Panc1 (cell line): ENCODE measurements around the gene ELP1. TPM values are rescaled to one million over a fixed set of nuclear protein-coding genes. Genes with fewer than 3 reads are reported as not detected.
"Not testable (repeated sequence)": the region's sequence is repeated elsewhere in the genome, so short reads cannot be mapped to it uniquely, and the experiment has no call there.

Experiments used
- ATAC-seq: fragments of 200-7000 bp; cut with Tn5 transposase; 2 replicates; pipeline ENCODE4 v1.9.1; 2020; ENCODE audit warnings: mild to moderate bottlenecking, moderate library complexity
- BruUV-seq: library from RNA; stranded (reverse); fragments of 400-500 nt; replicated peaks from 2 replicates; lab custom pipeline; 2021; lab: Mats Ljungman, UMichigan
- CTCF ChIA-PET: fragments of 300-600 bp; sonication (Branson Sonifier 250); formaldehyde crosslinking; loops from one replicate; lab custom pipeline; 2022; ENCODE audit warnings: antibody characterized with exemption; lab: Charles Lee
- POLR2A ChIA-PET: fragments of 300-600 bp; sonication (Branson Sonifier 250); formaldehyde crosslinking; loops from one replicate; lab custom pipeline; 2022; ENCODE audit warnings: antibody characterized with exemption; lab: Charles Lee
- DNase-seq: peaks from one replicate; pipeline ENCODE4 v3.0.0-alpha.2; 2010; ENCODE audit warnings: low read depth, low spot score
- H3K27ac ChIP-seq: 2 replicates; pipeline ENCODE4 v1.5.1; 2011; ENCODE audit warnings: mild to moderate bottlenecking, low read length, inconsistent platforms
- H3K27me3 ChIP-seq: fragments of 200-500 bp; sonication (Bioruptor generic); 2 replicates; pipeline ENCODE4 v1.6.0; 2014; ENCODE audit warnings: low read length, inconsistent platforms; ENCODE audit not compliant: control insufficient read depth, insufficient read depth
- H3K36me3 ChIP-seq: fragments of 200-500 bp; sonication (Bioruptor generic); 2 replicates; pipeline ENCODE4 v1.5.1; 2014; ENCODE audit warnings: inconsistent platforms, mild to moderate bottlenecking, low read length, moderate library complexity; ENCODE audit not compliant: control insufficient read depth, insufficient read depth
- H3K4me1 ChIP-seq: 2 replicates; pipeline ENCODE4 v1.5.1; 2011; ENCODE audit warnings: inconsistent platforms, mild to moderate bottlenecking, low read length, moderate library complexity; ENCODE audit not compliant: control insufficient read depth, insufficient read depth
- H3K4me3 ChIP-seq, 2 experiments: 2 replicates each; pipeline ENCODE4 v1.5.1; 2011 to 2012; ENCODE audit warnings: low read depth in 2 of 2, low read length in 2 of 2, mild to moderate bottlenecking in 2 of 2, inconsistent platforms in 1 of 2, moderate library complexity in 1 of 2
- H3K9me3 ChIP-seq: fragments of 200-500 bp; sonication (Bioruptor generic); 2 replicates; pipeline ENCODE4 v1.5.1; 2014; ENCODE audit warnings: low read depth, mild to moderate bottlenecking, inconsistent platforms, low read length, moderate library complexity; ENCODE audit not compliant: control insufficient read depth, insufficient read depth
- POLR2AphosphoS5 ChIP-seq: IDR thresholded peaks from 2 replicates; pipeline ENCODE4 v1.6.1; 2012; ENCODE audit warnings: mild to moderate bottlenecking, low read depth, low read length, moderate library complexity
- SIN3A ChIP-seq: IDR thresholded peaks from 2 replicates; pipeline ENCODE4 v1.6.1; 2012; ENCODE audit warnings: low read depth, mild to moderate bottlenecking, low read length, moderate library complexity, borderline replicate concordance; ENCODE audit not compliant: insufficient read depth
- TCF7L2 ChIP-seq: IDR thresholded peaks from 2 replicates; pipeline ENCODE4 v1.6.1; 2011; ENCODE audit warnings: mild to moderate bottlenecking, low read depth, low read length, inconsistent platforms
- in situ Hi-C: cut with HindIII; loops from 2 replicates; pipeline ENCODE4 v1.10.0; 2016; ENCODE audit warnings: low sequenced_read_pairs, low pct_unique_long_range_greater_than_20kb
- intact Hi-C: fragments of 100-400 bp; cut with micrococcal nuclease; formaldehyde crosslinking; loops from one replicate; pipeline ENCODE4 v1.10.0; 2022; ENCODE audit not compliant: unreplicated experiment
- total RNA-seq: library from RNA; stranded (reverse); gene quantifications from one replicate; pipeline ENCODE4 v1.2.1, GENCODE V29; 2021; ENCODE audit not compliant: unreplicated experiment
- TF ChIP-seq, protein P1 (sequence below), 2 experiments: IDR thresholded peaks; 2 replicates each; pipeline ENCODE4 v1.6.1; 2011 to 2012; ENCODE audit warnings: low read depth in 2 of 2, control low read depth in 1 of 2, low read length in 1 of 2, mild to moderate bottlenecking in 1 of 2, moderate library complexity in 1 of 2; ENCODE audit not compliant: insufficient read depth in 1 of 2
- TF ChIP-seq, protein P2 (sequence below): fragments of 450-650 bp; IDR thresholded peaks from 2 replicates; pipeline ENCODE4 v1.5.1; 2017; ENCODE audit warnings: mild to moderate bottlenecking

Gene ELP1
- total RNA-seq, 1 experiment from 2014 or later, result 17.1 TPM

DNA sequence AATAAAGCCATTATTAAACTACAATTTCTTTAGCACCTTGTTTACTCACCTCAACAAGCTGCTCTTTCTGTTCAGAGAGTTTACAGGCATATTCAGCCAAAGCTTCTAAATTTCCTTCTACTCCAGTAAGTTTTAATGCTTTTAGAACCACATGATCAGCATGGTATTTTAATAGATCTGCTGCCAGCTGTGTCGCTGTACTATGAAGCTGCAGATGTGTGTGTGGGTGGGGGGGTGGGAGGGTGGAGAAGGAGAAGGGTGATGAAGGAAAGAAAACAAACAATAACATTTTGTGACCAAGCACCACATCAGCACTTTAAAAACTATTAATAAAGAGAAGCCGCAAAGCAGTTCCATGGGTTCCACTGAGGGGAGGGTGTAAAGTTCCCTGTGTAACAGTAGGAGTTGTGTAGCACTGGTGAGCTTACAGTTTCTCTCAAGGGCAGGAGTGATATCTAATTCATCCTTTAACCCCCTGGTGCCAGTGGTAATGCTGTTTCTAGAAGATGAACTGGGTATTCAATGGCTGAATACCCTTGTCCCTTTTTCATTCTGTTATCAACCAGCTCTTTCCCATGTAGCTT, 38.8 kb upstream of the ELP1 start:
- TF ChIP-seq, protein P1, sequence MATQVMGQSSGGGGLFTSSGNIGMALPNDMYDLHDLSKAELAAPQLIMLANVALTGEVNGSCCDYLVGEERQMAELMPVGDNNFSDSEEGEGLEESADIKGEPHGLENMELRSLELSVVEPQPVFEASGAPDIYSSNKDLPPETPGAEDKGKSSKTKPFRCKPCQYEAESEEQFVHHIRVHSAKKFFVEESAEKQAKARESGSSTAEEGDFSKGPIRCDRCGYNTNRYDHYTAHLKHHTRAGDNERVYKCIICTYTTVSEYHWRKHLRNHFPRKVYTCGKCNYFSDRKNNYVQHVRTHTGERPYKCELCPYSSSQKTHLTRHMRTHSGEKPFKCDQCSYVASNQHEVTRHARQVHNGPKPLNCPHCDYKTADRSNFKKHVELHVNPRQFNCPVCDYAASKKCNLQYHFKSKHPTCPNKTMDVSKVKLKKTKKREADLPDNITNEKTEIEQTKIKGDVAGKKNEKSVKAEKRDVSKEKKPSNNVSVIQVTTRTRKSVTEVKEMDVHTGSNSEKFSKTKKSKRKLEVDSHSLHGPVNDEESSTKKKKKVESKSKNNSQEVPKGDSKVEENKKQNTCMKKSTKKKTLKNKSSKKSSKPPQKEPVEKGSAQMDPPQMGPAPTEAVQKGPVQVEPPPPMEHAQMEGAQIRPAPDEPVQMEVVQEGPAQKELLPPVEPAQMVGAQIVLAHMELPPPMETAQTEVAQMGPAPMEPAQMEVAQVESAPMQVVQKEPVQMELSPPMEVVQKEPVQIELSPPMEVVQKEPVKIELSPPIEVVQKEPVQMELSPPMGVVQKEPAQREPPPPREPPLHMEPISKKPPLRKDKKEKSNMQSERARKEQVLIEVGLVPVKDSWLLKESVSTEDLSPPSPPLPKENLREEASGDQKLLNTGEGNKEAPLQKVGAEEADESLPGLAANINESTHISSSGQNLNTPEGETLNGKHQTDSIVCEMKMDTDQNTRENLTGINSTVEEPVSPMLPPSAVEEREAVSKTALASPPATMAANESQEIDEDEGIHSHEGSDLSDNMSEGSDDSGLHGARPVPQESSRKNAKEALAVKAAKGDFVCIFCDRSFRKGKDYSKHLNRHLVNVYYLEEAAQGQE (IDR thresholded peaks at IDR 0.05; ENCODE audit: insufficient read depth in 1 of 2, low read depth in 2 of 2, low read length in 1 of 2), result no peak
- TF ChIP-seq, protein P2, sequence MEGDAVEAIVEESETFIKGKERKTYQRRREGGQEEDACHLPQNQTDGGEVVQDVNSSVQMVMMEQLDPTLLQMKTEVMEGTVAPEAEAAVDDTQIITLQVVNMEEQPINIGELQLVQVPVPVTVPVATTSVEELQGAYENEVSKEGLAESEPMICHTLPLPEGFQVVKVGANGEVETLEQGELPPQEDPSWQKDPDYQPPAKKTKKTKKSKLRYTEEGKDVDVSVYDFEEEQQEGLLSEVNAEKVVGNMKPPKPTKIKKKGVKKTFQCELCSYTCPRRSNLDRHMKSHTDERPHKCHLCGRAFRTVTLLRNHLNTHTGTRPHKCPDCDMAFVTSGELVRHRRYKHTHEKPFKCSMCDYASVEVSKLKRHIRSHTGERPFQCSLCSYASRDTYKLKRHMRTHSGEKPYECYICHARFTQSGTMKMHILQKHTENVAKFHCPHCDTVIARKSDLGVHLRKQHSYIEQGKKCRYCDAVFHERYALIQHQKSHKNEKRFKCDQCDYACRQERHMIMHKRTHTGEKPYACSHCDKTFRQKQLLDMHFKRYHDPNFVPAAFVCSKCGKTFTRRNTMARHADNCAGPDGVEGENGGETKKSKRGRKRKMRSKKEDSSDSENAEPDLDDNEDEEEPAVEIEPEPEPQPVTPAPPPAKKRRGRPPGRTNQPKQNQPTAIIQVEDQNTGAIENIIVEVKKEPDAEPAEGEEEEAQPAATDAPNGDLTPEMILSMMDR, result no peak
- no peak for TF ChIP-seq SIN3A
- no peak for TF ChIP-seq TCF7L2
- no peak for TF ChIP-seq POLR2AphosphoS5
- DNase-seq, result no peak
- no peak overlapping the region for H3K4me3 ChIP-seq
- in situ Hi-C loops, result no loop called here
- H3K36me3 ChIP-seq, result peaks cover 2% of the 10 kb centered on the region; the same call in 1 of the 2 replicates
- no peaks in the 10 kb centered on the region for H3K4me1 ChIP-seq
- no peak for ATAC-seq
- no peaks in the 10 kb centered on the region for H3K9me3 ChIP-seq
- BruUV-seq, result no TSS peak
- no peak overlapping the region for H3K27ac ChIP-seq
- intact Hi-C loops, result no loop called here
- ChIA-PET POLR2A (no interaction called here), CTCF (no interaction called here)
- no peaks in the 10 kb centered on the region for H3K27me3 ChIP-seq

DNA sequence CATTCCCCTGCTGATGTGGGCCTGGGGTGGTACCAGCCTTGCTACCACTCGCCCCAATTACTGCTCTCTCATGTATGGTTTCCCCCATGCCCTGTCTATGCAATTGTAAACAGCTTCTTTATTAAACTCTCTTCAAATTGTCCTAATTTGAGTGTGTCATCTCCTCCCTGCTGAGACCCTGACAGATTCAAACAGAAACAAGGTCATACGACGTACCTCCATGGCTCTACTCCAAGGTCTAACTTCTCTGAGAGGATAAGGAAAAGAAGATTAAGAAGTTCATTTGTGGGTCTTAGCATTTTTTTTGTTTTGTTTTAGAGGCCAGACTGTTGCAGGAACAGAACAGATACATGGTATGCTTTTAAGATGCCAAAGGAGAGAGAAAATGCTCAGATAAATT, 38.3 kb upstream of the ELP1 start:
- H3K4me1 ChIP-seq, result no peaks in the 10 kb centered on the region
- H3K36me3 ChIP-seq, result peaks cover 2% of the 10 kb centered on the region; the same call in 1 of the 2 replicates
- H3K27me3 ChIP-seq, result no peaks in the 10 kb centered on the region
- H3K9me3 ChIP-seq, result no peaks in the 10 kb centered on the region
- intact Hi-C loops (no loop called here), in situ Hi-C loops (no loop called here)
- no peak for DNase-seq
- TF ChIP-seq, protein P1 (IDR thresholded peaks at IDR 0.05; ENCODE audit: insufficient read depth in 1 of 2, low read depth in 2 of 2, low read length in 1 of 2), result no peak
- TF ChIP-seq POLR2AphosphoS5 (no peak), TCF7L2 (no peak), SIN3A (no peak)
- TF ChIP-seq, protein P2, result no peak
- no peak for ATAC-seq
- H3K4me3 ChIP-seq, result no peak overlapping the region
- CTCF ChIA-PET, result no interaction called here
- no TSS peak for BruUV-seq
- POLR2A ChIA-PET, result no interaction called here
- H3K27ac ChIP-seq, result no peak overlapping the region

DNA sequence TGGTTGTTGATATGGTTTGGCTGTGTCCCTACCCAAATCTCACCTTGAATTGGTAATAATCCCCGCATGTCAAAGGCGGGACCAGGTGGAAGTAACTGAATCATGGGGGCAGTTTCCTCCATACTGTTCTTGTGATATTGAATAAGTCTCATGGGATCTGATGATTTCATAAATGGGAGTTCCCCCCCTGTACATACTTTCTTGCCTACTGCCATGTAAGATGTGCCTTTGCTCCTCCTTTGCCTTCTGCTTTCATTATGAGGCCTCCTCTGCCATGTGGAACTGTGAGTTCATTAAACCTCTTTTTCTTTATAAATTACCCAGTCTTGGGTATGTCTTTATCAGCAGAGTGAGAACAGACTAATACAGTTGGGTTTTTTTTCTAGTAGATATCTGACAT, 37.5 kb upstream of the ELP1 start:
- in situ Hi-C loops, POLR2A ChIA-PET, BruUV-seq, ATAC-seq, H3K27me3 ChIP-seq, DNase-seq, H3K4me1 ChIP-seq, H3K27ac ChIP-seq, H3K4me3 ChIP-seq, intact Hi-C loops, H3K36me3 ChIP-seq, H3K9me3 ChIP-seq, CTCF ChIA-PET: not testable (repeated sequence)
